GM23338 (cell line): ENCODE results near the gene MNDA. TPM values are rescaled to one million over a fixed set of nuclear protein-coding genes. Genes with fewer than 3 reads are reported as not detected.

Experiments used
- ATAC-seq: fragments of 200-7000 bp; cut with Tn5 transposase; 3 replicates; pipeline ENCODE4 v1.9.1; 2020
- DNase-seq: peaks from one replicate; pipeline ENCODE4 v3.0.0-alpha.2; 2015; ENCODE audit warnings: low spot score
- H2AFZ ChIP-seq: fragments of 200-600 bp; sonication (generic); 2 replicates; pipeline ENCODE4 v1.8.0; 2016; ENCODE audit warnings: antibody characterized with exemption, mild to moderate bottlenecking, moderate library complexity
- H3F3A ChIP-seq: fragments of 200-600 bp; sonication (generic); replicated peaks from 2 replicates; pipeline ENCODE4 v1.8.0; 2017; ENCODE audit warnings: antibody characterized with exemption, mixed run types, low read depth
- H3K27ac ChIP-seq: fragments of 200-600 bp; sonication (generic); 2 replicates; pipeline ENCODE4 v1.6.1; 2016; ENCODE audit warnings: low read depth
- H3K27me3 ChIP-seq: fragments of 200-600 bp; sonication (generic); 2 replicates; pipeline ENCODE4 v1.8.0; 2016; ENCODE audit warnings: mild to moderate bottlenecking, mixed run types, moderate library complexity; ENCODE audit not compliant: insufficient read depth
- H3K36me3 ChIP-seq: fragments of 200-600 bp; sonication (generic); 2 replicates; pipeline ENCODE4 v1.8.0; 2016; ENCODE audit warnings: mild to moderate bottlenecking; ENCODE audit not compliant: insufficient read depth
- H3K4me1 ChIP-seq: fragments of 200-600 bp; sonication (generic); 2 replicates; pipeline ENCODE4 v1.8.0; 2016; ENCODE audit warnings: mild to moderate bottlenecking, moderate library complexity; ENCODE audit not compliant: insufficient read depth
- H3K4me2 ChIP-seq: fragments of 200-600 bp; sonication (generic); 2 replicates; pipeline ENCODE4 v1.7.1; 2017; ENCODE audit warnings: mixed run types
- H3K4me3 ChIP-seq: fragments of 200-600 bp; sonication (generic); 2 replicates; pipeline ENCODE4 v1.6.1; 2016; ENCODE audit warnings: mixed run types
- H3K79me2 ChIP-seq: fragments of 200-600 bp; sonication (generic); replicated peaks from 2 replicates; pipeline ENCODE4 v1.8.0; 2017; ENCODE audit warnings: mild to moderate bottlenecking; ENCODE audit not compliant: insufficient read depth
- H3K9me2 ChIP-seq: fragments of 200-600 bp; sonication (generic); 2 replicates; pipeline ENCODE4 v1.8.0; 2017; ENCODE audit not compliant: insufficient read depth
- H4K20me1 ChIP-seq: fragments of 200-600 bp; sonication (generic); replicated peaks from 2 replicates; pipeline ENCODE4 v1.8.0; 2017; ENCODE audit warnings: mild to moderate bottlenecking; ENCODE audit not compliant: insufficient read depth
- H3K27ac Mint-ChIP-seq: 2 replicates; pipeline ENCODE4 v1.8.0; 2020; ENCODE audit warnings: inconsistent platforms, mild to moderate bottlenecking, moderate library complexity, mixed read lengths
- H3K27me3 Mint-ChIP-seq: 3 replicates; pipeline ENCODE4 v1.8.0; 2022; ENCODE audit warnings: low read depth, mild to moderate bottlenecking, moderate library complexity, mixed read lengths, inconsistent platforms; ENCODE audit not compliant: insufficient read depth, poor library complexity
- H3K36me3 Mint-ChIP-seq: 3 replicates; pipeline ENCODE4 v1.8.0; 2021; ENCODE audit warnings: low read depth, mild to moderate bottlenecking, inconsistent platforms, moderate library complexity, mixed read lengths
- H3K4me1 Mint-ChIP-seq: 3 replicates; pipeline ENCODE4 v1.8.0; 2020; ENCODE audit warnings: mild to moderate bottlenecking, inconsistent platforms, mixed read lengths
- H3K4me3 Mint-ChIP-seq: 3 replicates; pipeline ENCODE4 v1.8.0; 2021; ENCODE audit warnings: moderate library complexity, mild to moderate bottlenecking, inconsistent platforms, mixed read lengths
- H3K9me3 Mint-ChIP-seq: 3 replicates; pipeline ENCODE4 v1.8.0; 2020; ENCODE audit warnings: moderate library complexity, mild to moderate bottlenecking, inconsistent platforms, mixed read lengths
- CREB1 ChIP-seq: fragments of 250-450 bp; sonication (Bioruptor Pico); IDR thresholded peaks from 2 replicates; pipeline ENCODE4 v1.5.0; 2020; ENCODE audit warnings: low read depth, mild to moderate bottlenecking, moderate library complexity
- EZH2phosphoT487 ChIP-seq: fragments of 200-600 bp; sonication (generic); IDR thresholded peaks from one replicate; pipeline ENCODE4 v1.8.1; 2018; ENCODE audit warnings: antibody characterized with exemption; ENCODE audit not compliant: unreplicated experiment
- NANOG ChIP-seq: IDR thresholded peaks from 2 replicates; pipeline ENCODE4 v1.6.1; 2016; ENCODE audit warnings: antibody characterized with exemption, borderline replicate concordance
- POLR2AphosphoS5 ChIP-seq: IDR thresholded peaks from 2 replicates; pipeline ENCODE4 v1.6.1; 2016; ENCODE audit warnings: antibody characterized with exemption, low read depth
- STAT1 ChIP-seq: IDR thresholded peaks from one replicate; pipeline ENCODE4 v1.6.1; 2016; ENCODE audit warnings: antibody characterized with exemption; ENCODE audit not compliant: unreplicated experiment
- ZNF331 ChIP-seq: fragments of 250-450 bp; sonication (Bioruptor Pico); IDR thresholded peaks from 2 replicates; pipeline ENCODE4 v1.5.0; 2020; ENCODE audit warnings: low read depth, mild to moderate bottlenecking, moderate library complexity
- ZNF462 ChIP-seq: fragments of 250-450 bp; sonication (Bioruptor Pico); IDR thresholded peaks from 2 replicates; pipeline ENCODE4 v1.5.0; 2020; ENCODE audit warnings: mild to moderate bottlenecking, moderate library complexity
- polyA plus RNA-seq: library from polyadenylated mRNA; unstranded; fragments of >200 nt; fragmentation: Nextera tagmentation; extraction: Ambion mirVana; gene quantifications from 2 replicates; pipeline ENCODE4 v1.2.1, GENCODE V29; 2016
- total RNA-seq: library from RNA; depleted of rRNA; stranded (reverse); fragments of >200 nt; shearing (Covaris generic); gene quantifications from 2 replicates; pipeline ENCODE4 v1.2.3, GENCODE V29; 2014

Gene MNDA
- total and polyA plus RNA-seq, 2 experiments from 2014 or later: not detected

- no peak for TF ChIP-seq ZNF462
Observed at GRCh38 chr1:158818560-158818959, 12.6 kb upstream of the MNDA start (continued).

DNA sequence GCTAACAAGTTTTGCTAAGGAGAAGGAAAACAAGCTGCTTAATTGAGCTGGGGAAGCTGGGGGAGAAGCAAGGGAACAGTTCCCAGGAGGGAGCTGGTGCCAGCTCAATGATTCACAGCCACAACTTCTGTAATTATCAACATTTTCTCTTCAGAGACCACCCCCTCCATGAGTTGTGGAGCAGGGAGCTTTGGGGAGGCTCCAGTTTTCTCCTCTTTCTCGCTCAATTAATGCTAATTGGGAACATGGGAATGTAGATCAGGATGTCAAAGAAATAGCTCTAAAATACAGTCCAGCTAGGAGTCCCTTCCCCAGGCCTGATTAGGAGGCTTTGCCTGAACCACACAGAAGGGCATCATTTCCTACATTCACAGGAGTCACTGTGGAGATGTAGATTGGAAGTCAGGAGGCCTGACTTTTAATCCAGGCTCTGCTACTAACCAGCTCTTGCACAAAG, 12.1 kb upstream of the MNDA start:
- Histone ChIP-seq H3K4me2 (no peak overlapping the region), H3K27me3 (no peaks in the 10 kb centered on the region), H3K79me2 (no peaks in the 10 kb centered on the region), H3K4me1 (no peaks in the 10 kb centered on the region), H4K20me1 (no peaks in the 10 kb centered on the region), H3F3A (no peaks in the 10 kb centered on the region), H3K9me2 (0 out of 2 replicates have a peak, but pooled peaks cover 7% of the 10 kb centered on the region), H2AFZ (no peak overlapping the region), H3K27ac (no peak overlapping the region), H3K36me3 (no peaks in the 10 kb centered on the region), H3K4me3 (no peak overlapping the region)
- H3K4me1 Mint-ChIP-seq: no peaks in the 10 kb centered on the region
- no peak overlapping the region for H3K4me3 Mint-ChIP-seq
- no peak overlapping the region for H3K27ac Mint-ChIP-seq
- ATAC-seq: no peak
- TF ChIP-seq NANOG: no peak
- TF ChIP-seq EZH2phosphoT487: no peak
- no peak for TF ChIP-seq POLR2AphosphoS5
- TF ChIP-seq CREB1 (CRISPR knock-in tag): no peak
- TF ChIP-seq ZNF331 (CRISPR knock-in tag): no peak
- TF ChIP-seq STAT1: no peak
- peaks cover under 1% of the 10 kb centered on the region; the same call in 1 of the 3 replicates for H3K9me3 Mint-ChIP-seq
- no peak for DNase-seq
- peaks cover under 1% of the 10 kb centered on the region; the same call in 1 of the 3 replicates for H3K36me3 Mint-ChIP-seq
- no peaks in the 10 kb centered on the region for H3K27me3 Mint-ChIP-seq
